Ishikawa (cell line): ENCODE measurements around the gene ZMIZ1.

ENCODE experiments used
- CEBPB ChIP-seq: IDR thresholded peaks from 2 replicates; pipeline ENCODE4 v1.6.1; 2012
- CREB1 ChIP-seq: IDR thresholded peaks from 2 replicates; pipeline ENCODE4 v1.6.1; 2012; ENCODE audit warnings: low read depth
- EGR1 ChIP-seq: IDR thresholded peaks from 2 replicates; pipeline ENCODE4 v1.6.1; 2012
- EP300 ChIP-seq: IDR thresholded peaks from 2 replicates; pipeline ENCODE4 v1.6.1; 2012; ENCODE audit warnings: borderline replicate concordance
- FOXM1 ChIP-seq: IDR thresholded peaks from 2 replicates; pipeline ENCODE4 v1.6.1; 2012; ENCODE audit warnings: low read depth, borderline replicate concordance
- NFIC ChIP-seq: IDR thresholded peaks from 2 replicates; pipeline ENCODE4 v1.6.1; 2012
- RAD21 ChIP-seq: IDR thresholded peaks from 2 replicates; pipeline ENCODE4 v1.6.1; 2012; ENCODE audit warnings: low read depth
- REST ChIP-seq: IDR thresholded peaks from 2 replicates; pipeline ENCODE4 v1.6.1; 2012; ENCODE audit warnings: low read depth, mild to moderate bottlenecking
- TAF1 ChIP-seq: IDR thresholded peaks from 2 replicates; pipeline ENCODE4 v1.6.1; 2012; ENCODE audit warnings: low read depth, mild to moderate bottlenecking
- TCF12 ChIP-seq: IDR thresholded peaks from 2 replicates; pipeline ENCODE4 v1.6.1; 2012; ENCODE audit warnings: low read depth
- TEAD4 ChIP-seq: IDR thresholded peaks from 2 replicates; pipeline ENCODE4 v1.6.1; 2012
- USF1 ChIP-seq: IDR thresholded peaks from 2 replicates; pipeline ENCODE4 v1.6.1; 2012
- YY1 ChIP-seq: IDR thresholded peaks from 2 replicates; pipeline ENCODE4 v1.6.1; 2012; ENCODE audit warnings: low read depth
- ZBTB7A ChIP-seq: IDR thresholded peaks from 2 replicates; pipeline ENCODE4 v1.6.1; 2012; ENCODE audit warnings: low read depth
- TF ChIP-seq, protein P1 (sequence below): IDR thresholded peaks from 2 replicates; pipeline ENCODE4 v1.6.1; 2012

Gene ZMIZ1

GRCh38 chr10:79220307-79220706 lies 151.5 kb downstream of the ZMIZ1 start:
- TF ChIP-seq CREB1 (no peak), YY1 (no peak), TCF12 (no peak), CEBPB (no peak), TEAD4 (no peak), RAD21 (no peak), FOXM1 (no peak)
- TF ChIP-seq, protein P1, sequence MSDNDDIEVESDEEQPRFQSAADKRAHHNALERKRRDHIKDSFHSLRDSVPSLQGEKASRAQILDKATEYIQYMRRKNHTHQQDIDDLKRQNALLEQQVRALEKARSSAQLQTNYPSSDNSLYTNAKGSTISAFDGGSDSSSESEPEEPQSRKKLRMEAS: no peak

- TF ChIP-seq CEBPB (no peak), EP300 (no peak), CREB1 (no peak), TCF12 (no peak), TAF1 (no peak)
Measured at GRCh38 chr10:79221110-79222051, 152.6 kb downstream of the ZMIZ1 start.

- TF ChIP-seq USF1 (no peak), EP300 (no peak), ZBTB7A (no peak), YY1 (no peak)
Measured at GRCh38 chr10:79222186-79222585, 153.4 kb downstream of the ZMIZ1 start.

- TF ChIP-seq REST (no peak), ZBTB7A (no peak), TCF12 (no peak), EGR1 (no peak), TEAD4 (no peak), EP300 (no peak), RAD21 (no peak), CEBPB (no peak), FOXM1 (no peak), TAF1 (no peak)
Measured at GRCh38 chr10:79223091-79224048, 154.6 kb downstream of the ZMIZ1 start.

- TF ChIP-seq TEAD4: no peak
- no peak for TF ChIP-seq NFIC
- no peak for TF ChIP-seq TAF1
- no peak for TF ChIP-seq TCF12
- TF ChIP-seq EGR1: no peak
- TF ChIP-seq REST: no peak
- TF ChIP-seq CEBPB: no peak
- TF ChIP-seq CREB1: no peak
- TF ChIP-seq, protein P1: no peak
- no peak for TF ChIP-seq RAD21
- TF ChIP-seq USF1: no peak
- no peak for TF ChIP-seq YY1
- TF ChIP-seq ZBTB7A: no peak
- no peak for TF ChIP-seq FOXM1
- no peak for TF ChIP-seq EP300
Measured at GRCh38 chr10:79224263-79224949, 155.6 kb downstream of the ZMIZ1 start.
